NCI-H774 (cell line): ENCODE measurements around the gene ZNF217.
A peak's percentile ranks its signal among the peaks of the same experiment; 100 is the strongest.
"Not testable (repeated sequence)": the region's sequence is repeated elsewhere in the genome, so short reads cannot be mapped to it uniquely, and the experiment has no call there.

Source experiments
- DNase-seq: peaks from one replicate; lab custom pipeline; 2025; lab: John Stamatoyannopoulos, UW

Gene ZNF217

DNA sequence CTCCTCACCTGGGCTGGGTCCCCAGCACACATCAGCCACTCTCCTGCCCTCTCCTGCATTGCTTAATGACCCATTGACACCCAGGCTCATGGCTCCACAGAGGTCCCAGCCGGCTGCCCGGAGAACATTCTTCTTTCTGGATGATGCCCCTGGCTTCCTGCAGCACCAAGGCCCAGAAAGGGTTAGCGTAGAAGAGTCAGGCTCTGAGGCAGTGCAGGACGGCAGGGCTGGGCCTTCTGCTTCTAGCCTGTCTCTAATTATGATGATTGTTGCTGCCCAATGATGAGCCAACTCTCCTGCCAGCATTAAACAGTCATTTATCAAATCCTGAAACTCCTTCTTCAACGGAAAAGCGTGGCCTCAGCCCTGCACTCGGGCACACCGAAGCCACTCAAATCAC lies 66.4 kb downstream of the ZNF217 start:
- no peak for DNase-seq

DNA sequence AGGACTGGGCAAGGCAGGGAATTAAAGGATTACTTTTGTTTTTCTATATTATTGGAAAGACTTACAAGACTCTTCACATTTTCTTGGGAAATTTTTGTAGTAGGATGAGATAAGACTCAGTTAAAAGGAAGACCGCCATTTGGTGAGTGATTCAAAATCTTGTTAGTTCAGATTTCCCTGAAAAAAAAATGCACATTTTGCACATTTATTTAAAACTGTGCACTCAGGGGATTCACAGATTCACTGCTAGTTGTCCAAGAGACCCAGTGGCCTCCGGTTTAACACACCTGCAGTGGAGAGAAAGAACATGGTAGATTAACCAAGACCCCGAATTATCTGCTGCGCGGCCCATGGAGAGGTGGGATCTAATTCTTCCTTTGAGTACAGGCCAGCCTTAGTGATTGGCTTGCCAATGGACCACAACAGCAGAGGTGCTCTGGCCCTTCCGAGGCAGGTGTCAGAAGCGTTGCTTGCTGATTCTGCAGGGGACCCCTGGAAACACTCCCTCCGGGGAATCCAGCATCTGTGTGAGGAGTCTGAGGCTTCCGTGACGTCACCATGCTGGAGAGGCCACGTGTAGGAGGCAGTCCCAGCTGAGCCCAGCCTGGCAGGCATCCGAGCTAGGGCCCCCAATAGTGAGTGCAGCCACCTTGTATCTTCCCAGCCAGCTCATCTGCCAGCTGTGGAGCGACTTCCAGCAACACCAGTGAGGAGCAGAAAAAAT lies 68.9 kb downstream of the ZNF217 start:
- DNase-seq = no peak

DNA sequence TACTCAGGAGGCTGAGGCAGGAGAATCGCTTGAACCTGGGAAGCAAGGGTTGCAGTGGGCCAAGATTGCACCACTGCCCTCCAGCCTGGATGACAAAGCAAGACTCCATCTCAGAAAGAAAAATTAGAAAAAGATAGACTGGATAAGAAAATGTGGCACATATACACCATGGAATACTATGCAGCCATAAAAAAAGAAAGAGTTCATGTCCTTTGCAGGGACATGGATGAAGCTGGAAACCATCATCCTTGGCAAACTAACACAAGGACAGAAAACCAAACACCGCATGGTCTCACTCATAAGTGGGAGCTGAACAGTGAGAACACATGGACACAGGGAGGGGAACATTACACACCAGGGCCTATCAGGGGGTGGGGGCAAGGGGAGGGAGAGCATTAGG lies 70.0 kb downstream of the ZNF217 start:
- not testable (repeated sequence) for DNase-seq

DNA sequence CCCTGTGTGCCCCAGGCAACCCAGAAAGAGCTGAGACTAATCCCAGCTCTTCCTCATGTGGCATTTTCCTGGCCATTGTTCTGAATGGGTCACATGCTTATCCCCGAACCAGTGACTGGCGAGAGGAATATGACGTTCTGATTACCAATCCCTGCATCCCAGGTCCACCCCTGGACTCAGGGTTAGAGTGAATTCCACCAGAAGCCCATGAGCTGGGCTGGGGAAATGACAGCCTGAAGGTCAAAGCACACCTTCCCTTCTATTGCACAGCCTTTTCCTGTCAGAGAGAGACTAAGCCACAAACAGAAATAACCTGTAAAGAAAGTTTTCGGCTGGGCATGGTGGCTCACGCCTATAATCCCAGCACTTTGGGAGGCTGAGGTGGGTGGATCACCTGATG lies 70.9 kb downstream of the ZNF217 start:
- DNase-seq = no peak

DNA sequence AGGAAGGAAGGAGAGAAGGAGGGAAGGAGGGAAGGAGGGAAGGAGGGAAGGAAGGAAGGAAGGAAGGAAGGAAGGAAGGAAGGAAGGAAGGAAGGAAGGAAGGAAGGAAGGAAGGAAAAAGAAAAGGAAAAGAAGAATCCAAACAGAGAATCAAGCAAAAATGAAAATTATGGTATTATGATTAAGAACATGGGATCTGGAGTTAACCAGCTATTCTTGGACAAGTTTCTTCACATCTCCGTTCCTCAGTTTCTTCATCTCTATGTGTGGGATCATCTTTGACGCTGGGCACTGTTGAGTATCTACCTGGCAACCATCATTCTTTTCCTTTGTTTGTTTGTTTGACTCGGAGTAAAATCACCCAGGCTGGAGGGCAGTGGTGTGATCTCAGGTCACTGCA lies 71.6 kb downstream of the ZNF217 start:
- DNase-seq = no peak

DNA sequence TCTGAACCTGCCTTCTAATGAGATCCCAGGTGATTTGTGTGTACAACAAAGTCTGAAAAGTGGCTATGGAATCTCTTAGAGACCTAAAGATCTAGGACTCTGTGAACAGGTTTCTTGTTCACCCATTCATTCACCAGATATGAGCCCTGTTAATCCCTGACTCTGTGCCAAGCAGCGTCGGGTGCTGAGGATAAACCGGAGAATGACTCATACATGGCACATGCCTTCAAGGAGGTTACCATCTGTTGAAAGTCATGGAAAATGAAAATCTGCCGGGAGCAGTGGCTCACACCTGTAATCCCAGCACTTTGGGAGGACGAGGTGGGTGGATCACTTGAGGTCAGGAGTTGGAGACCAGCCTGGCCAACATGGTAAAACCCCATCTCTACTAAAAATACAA lies 72.2 kb downstream of the ZNF217 start:
- not testable (repeated sequence) for DNase-seq

DNA sequence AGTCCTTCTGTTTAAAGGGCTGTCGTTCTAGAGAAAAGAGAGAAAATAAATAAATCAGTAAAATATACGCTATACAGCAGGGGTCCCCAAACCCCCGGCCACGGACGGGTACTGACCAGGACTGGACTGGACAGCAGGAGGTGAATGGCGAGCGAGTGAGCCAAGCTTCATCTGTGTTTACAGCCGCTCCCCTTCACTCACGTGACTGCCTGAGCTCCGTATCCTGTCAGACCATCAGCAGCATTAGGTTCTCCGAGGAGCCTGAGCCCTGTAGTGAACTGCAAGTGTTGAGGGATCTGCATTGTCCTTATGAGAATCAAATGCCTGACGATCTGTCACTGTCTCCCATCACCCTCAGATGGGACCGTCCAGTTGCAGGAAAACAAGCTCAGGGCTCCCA lies 76.5 kb downstream of the ZNF217 start:
- peak; percentile 21 for DNase-seq
